LNCaP clone FGC (cell line): ENCODE results near the gene UBTD1.

ENCODE experiments used
- DNase-seq: peaks from one replicate; pipeline ENCODE4 v3.0.0-alpha.2; 2011; ENCODE audit warnings: low read depth
- H3K4me3 ChIP-seq: 2 replicates; pipeline ENCODE4 v1.5.1; 2011; ENCODE audit warnings: mild to moderate bottlenecking, low read depth, low read length, control low read depth
- TF ChIP-seq, protein P1 (sequence below): IDR thresholded peaks from 2 replicates; pipeline ENCODE4 v1.5.1; 2012; ENCODE audit warnings: mild to moderate bottlenecking; ENCODE audit not compliant: control insufficient read depth, insufficient read depth; ENCODE audit errors: extremely low read depth

UBTD1 gene

DNA sequence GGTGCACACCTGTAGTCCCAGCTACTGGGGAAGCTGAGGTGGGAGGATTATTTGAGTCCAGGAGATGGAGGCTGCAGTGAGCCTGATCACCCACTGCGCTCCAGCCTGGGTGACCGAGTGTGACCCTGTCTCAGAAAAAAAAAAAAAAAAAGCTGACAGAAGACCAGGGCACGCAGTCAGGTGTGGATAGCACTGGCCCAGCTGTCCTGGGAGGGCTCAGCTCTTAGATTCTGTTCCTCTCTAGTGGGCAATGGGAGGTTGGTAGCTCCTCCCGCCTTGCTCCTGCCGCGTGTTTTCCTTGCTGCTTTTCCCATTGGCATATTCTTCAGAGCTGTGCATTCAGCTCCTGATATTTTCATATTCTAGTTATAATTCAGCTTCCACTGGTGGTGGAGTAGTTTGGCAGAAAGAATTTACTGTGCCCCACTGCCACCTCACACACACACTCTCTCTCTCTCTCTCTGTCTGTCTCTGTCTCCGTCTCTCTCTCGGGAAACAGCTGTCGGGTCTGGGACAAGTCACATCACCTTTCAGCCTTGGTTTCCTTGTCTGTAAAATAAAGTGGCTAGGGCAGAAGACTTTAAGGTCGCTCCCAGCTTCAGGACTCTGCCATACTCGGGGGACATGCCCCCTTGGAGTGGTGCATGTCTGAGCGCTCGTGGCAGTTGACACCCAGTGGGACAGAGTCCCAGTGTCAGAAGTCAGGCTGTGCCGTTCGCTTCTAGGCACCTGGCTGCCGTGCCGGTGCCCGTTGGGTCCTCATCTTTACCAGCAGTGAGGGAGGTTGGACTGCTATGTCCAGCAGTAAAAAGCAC lies 47.9 kb downstream of the UBTD1 start:
- DNase-seq = no peak
- H3K4me3 ChIP-seq = no peak overlapping the region
- TF ChIP-seq, protein P1, sequence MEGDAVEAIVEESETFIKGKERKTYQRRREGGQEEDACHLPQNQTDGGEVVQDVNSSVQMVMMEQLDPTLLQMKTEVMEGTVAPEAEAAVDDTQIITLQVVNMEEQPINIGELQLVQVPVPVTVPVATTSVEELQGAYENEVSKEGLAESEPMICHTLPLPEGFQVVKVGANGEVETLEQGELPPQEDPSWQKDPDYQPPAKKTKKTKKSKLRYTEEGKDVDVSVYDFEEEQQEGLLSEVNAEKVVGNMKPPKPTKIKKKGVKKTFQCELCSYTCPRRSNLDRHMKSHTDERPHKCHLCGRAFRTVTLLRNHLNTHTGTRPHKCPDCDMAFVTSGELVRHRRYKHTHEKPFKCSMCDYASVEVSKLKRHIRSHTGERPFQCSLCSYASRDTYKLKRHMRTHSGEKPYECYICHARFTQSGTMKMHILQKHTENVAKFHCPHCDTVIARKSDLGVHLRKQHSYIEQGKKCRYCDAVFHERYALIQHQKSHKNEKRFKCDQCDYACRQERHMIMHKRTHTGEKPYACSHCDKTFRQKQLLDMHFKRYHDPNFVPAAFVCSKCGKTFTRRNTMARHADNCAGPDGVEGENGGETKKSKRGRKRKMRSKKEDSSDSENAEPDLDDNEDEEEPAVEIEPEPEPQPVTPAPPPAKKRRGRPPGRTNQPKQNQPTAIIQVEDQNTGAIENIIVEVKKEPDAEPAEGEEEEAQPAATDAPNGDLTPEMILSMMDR = no peak

DNA sequence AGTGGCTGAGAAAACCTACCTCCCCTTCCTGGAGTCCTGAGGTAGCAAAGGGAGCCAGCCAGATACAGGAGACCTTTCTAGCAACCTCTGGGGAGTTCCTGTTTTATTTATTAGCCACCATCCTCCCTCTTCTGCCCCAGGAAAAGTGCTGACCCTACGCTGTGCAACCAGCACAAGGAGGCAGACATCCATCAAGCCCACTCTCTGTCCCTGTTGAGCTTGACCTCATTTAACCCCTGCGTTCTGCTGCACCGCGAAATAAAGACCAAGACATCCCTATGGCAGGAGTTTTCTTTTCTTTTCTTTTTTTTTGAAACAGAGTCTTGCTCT lies 48.5 kb downstream of the UBTD1 start:
- TF ChIP-seq, protein P1 = no peak
- no peak for DNase-seq
- H3K4me3 ChIP-seq = no peak overlapping the region

DNA sequence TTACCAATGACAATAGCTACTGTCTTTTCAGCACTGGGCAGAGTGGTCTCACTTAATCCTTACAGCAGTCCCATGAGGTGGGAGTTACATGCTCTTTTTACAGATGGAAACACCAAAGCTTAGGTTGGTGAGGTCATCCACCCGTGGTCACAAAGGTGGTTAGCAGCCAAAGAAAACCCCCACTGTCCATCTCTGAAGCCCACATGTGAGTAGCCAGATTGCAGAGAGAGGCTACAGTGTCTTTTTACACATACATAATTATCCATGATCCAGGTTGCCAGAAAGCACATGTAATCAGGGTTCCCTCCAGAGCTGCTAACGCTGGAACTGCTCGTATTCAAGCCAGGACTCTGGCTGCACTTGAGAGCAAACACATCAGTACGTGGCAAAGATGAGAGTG lies 49.2 kb downstream of the UBTD1 start:
- no peak overlapping the region for H3K4me3 ChIP-seq
- no peak for DNase-seq
- TF ChIP-seq, protein P1 = no peak

DNA sequence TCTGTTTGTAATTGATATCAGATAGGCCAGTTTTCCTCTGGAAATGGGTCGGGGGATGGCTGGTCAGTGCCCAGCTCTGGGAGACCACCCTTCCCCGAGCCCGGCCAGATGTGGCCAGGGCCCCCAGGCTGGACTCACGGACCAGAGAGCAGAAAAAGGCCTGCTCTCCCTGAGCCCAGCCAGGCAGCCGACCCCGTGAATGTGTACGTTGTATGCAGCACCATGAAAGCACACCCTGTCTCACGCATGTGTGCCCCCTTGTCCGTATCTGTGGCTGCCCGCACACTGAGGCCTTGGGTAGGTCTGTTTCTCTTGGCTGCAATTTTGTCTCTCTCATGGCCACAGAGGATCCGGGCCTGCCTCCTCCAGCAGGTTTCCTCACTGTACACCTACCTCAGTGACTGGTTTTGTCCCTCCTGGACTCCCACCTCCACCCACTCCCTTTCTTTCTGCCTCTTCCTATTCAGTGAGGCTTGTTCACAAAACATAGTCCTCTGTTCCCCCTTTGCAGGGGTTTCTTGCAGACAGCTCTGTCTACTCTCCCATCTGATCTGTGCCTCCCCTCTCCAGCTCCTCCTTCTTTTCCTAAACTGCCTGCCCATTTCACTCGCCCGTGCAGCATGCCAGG lies 50.2 kb downstream of the UBTD1 start:
- TF ChIP-seq, protein P1 = no peak
- H3K4me3 ChIP-seq = no peak overlapping the region
- no peak for DNase-seq

DNA sequence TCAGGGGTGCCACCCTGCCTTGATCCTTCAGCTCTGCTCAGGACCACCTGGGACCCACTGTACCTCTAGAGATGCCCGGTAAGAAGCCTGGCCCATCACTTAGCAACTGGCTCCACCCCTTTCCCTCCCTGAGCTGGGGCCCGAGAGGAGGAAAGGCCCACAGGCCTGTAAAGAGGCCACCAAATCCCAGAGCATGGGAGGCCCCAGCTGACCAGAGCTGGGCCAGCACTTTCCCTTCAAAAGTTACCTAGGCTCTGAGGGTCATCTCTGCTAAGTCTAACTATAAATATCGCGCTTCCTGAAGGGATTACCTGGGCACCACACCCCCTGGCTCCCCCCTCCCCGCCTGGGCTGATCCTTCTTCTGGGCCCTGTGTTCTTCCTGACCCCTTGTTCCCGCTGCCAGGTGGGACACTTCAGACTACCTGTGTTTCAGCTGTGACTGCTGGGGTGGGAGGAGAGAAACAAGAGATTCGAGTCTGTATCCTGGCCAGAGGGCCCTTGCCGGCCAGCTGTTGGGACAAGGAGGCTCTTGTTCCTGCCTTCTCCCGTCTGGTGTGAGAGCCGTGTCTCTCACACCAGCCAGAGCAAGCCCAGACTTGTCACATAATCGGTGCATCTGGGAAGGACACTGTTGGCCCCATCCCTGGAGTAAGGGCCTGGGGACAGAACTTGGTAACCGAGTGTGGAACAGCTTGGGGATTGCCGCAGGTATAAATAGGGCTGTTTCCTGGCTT lies 51.0 kb downstream of the UBTD1 start:
- H3K4me3 ChIP-seq = no peak overlapping the region
- DNase-seq = no peak
- TF ChIP-seq, protein P1 = no peak

DNA sequence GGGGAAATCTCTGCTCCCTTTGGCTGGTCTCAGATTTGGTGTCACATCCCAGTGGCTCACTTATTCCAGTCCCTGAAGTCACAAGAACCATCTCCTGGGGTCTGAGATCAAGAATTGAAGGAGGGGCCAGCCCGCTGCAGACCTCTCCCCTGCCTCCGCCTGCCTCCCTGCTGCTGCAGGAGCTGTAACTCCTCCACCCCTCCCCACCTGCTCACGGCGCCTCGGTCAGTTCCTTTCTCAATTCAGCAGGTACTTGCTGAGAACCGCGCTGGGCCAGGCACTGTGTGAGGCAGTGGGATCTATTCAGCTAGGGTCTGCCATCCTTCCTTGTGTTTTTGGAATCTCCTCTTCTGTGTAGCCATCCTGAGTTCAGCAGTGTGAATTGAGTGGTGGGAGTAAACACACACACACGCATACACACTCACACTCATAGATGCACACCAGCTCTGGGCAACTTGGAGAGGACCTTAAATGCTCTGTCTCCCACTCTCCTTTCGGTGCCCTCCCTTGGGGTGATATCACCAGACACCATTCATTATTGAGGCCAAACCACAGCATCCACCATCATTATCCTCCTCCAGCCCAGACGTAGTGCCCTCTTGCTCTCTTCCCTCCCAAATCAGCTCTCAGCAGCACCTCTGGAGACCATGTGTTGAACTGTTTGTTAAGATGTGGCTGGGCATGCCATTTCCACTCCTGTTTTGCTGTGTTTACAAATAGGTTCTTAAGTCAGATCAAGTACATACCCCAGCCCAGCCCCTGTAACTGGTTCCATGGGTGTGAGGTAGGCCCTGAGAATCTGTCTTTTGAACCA lies 51.8 kb downstream of the UBTD1 start:
- no peak overlapping the region for H3K4me3 ChIP-seq
- no peak for DNase-seq
- TF ChIP-seq, protein P1 = no peak
